HG02870 (cell line): ENCODE data around the gene CELA3B.
"Not testable (repeated sequence)": the region's sequence is repeated elsewhere in the genome, so short reads cannot be mapped to it uniquely, and the experiment has no call there.

ENCODE experiments used
- ATAC-seq: cut with Tn5 transposase; IDR thresholded peaks from one replicate; pipeline ENCODE4 v1.9.1; 2021; ENCODE audit warnings: mild to moderate bottlenecking, moderate library complexity; ENCODE audit not compliant: unreplicated experiment

Gene CELA3B, protein sequence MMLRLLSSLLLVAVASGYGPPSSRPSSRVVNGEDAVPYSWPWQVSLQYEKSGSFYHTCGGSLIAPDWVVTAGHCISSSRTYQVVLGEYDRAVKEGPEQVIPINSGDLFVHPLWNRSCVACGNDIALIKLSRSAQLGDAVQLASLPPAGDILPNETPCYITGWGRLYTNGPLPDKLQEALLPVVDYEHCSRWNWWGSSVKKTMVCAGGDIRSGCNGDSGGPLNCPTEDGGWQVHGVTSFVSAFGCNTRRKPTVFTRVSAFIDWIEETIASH

DNA sequence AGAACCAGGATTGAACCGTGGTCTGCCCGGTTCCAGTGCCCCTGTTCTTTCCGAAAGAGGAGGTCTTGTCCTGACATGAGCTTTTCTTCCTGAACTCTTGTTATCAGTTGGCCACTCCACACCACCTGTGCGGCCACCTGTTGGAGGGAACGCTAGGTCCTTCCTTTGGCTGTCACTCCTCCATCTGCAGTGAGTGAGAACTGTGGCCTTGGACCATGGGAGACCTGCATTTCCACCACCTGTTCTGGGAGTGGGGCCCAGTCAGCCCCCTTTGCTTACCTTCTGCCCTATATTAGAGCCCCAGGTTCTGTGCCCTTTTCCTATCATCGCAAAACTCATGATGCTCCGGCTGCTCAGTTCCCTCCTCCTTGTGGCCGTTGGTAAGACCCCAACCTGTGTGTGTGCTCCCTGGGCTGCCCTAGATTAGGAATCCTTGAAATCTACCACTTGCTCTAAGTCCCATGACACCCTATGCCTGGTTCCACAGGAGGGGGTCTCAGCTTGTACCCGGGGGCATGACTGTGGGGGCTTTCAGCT is at the start of gene CELA3B:
CELA3B (plus strand) TSS at position 320 of the 537 bp plus-strand sequence; CDS start at position 338, 18 bp downstream.
- not testable (repeated sequence) for ATAC-seq

GRCh38 chr1:21927533-21928237 is 49.1 kb upstream of the CELA3B start:
- no peak for ATAC-seq

DNA sequence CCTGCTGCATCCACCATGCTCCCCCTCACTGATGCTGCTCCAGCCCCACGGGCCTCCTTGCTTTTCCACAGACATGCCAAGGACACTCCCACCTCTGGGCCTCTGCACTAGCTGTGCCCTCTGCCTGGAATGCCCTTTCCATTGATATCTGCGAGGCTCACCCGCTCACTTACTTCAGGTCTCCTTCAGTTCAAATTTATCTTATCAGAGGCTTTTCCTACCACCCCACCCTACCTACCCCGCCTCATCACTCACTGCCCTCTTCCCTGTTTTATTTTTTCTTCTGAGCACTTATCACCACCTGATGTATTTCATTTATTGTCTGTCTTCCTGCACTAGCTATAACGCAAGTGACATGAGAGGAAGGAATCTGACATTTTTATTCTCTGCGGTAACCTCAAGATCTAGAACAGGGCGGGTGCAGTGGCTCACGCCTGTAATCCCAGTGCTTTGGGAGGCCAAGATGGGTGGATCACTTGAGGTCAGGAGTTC is 46.7 kb upstream of the CELA3B start:
- no peak for ATAC-seq

DNA sequence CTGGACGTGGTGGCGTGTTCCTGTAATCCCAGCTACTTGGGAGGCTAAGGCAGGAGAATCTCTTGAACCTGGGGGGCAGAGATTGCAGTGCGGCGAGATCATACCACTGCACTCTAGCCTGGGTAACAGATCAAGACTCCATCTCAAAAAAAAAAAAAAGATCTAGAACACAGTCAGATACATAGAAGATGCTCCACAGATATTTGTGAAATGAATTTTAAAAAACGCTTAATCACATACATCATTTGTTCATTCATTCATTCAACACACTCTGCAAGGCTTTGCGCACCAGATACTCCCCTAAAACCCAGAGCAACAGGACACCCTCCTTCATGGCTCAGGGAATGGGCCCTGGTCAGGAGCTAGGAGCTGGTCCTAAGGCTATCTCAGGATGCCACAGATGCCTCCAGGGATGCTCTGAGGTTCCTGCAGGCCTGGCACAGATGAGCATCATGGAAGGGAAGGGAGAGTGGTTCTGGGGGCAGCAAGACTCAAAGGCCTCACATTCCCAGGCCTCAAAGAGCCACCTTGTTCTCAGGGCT is 46.1 kb upstream of the CELA3B start:
- no peak for ATAC-seq

DNA sequence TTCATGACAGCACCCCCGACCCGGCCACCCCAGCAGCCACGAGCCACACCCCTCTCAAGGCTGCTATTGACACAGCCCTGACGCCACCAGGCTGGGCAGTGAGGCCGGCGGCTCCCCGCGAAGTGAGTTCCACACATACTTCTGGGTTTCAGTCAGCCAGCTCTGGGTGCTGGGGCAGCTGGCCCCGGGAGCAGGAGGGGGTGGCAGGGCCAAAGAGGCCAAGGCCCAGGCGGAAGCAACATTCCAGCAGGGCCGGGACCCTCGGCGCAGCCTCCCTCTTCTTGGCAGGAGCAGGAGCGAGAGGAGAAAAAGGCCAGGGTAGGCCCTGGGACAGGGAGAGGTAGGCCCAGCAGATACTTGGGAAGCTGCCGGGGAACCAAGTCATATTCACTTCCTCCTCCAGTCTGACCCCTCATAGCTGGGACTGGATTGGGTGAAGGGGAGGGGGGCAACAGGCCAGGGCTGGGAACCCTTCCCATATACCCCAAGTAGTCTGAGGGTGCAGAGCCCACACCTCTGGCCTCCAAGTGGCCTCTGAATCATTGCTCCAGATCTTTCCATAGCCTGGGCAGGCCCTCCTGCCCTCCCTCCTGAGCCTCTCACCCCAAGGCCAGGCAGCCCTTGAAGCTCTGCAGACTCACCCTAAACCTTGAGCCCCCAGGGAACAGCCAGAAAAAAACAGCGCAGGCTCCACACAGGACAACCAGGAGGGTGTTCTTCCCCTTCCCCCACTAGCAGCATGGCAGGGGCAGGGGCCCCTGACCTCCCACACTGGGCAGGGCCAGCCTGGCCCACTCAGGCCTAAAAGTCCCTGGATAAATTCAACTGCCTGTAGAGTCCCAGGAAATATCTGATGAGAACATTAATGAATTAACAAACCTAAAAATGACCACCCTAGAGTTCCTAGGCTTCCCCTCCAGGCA is 45.4 kb upstream of the CELA3B start:
- no peak for ATAC-seq

- no peak for ATAC-seq
These were observed 44.7 kb upstream of the CELA3B start for GRCh38 chr1:21932127-21932526.

DNA sequence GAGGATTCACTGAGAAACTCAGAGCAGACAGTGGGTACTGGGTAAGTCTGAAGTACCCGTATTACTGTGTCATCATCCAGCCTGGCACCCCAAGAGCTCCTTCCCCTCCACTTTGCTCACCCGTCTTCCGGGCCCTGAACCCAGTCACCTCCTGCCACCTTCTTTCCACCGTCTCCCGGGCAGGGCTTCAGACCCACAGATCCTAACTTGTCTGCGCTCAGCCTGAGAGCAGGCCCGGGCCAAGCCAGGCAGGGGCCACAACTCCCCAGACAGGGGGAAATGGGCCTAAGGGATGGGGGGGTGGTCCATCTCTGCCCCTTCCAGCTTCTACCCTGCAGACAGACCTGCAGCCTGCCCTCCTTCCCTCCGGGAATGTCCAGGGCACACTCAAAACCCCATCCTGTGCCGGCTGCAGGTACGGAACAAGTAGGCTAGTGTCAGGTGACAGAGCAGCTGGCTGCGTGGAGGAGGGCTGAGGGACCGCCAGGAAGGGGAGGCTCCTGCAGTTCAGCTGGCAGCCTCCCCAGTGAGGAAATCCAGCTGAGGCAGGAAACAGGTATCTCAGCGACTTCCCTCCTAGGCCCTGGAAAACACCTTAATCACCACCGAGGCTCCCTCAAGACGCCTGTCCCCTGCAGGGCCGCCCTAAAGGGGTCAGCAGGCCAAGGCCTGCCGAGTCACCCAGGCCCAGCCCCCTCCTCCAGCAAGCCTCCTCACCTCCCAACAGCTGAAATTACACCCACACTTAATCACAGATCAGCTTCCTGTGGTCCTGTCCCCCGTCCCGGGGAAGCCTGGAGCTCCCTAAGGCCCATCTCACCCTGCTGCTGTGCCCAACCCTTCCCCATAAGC is 43.2 kb upstream of the CELA3B start:
- no peak for ATAC-seq

DNA sequence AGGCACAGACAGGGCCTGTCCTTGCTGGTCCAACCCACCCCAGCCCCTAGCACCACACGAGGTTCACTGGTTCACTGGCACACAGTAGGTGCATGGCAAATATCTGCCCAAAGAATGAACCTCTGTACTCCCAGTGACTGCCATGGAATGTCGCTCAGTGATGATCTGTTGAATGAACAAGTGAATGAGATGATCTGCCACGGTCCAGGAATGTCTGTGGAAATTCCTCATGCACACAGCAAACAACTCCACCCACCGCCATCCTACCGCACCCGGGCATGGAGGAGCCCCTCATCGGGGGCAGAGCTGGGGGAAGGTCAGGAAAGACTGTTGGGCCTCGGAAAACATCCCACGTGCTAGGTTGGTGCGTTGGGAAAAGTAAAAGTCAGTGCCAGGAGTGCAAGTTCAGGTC is 41.4 kb upstream of the CELA3B start:
- no peak for ATAC-seq

DNA sequence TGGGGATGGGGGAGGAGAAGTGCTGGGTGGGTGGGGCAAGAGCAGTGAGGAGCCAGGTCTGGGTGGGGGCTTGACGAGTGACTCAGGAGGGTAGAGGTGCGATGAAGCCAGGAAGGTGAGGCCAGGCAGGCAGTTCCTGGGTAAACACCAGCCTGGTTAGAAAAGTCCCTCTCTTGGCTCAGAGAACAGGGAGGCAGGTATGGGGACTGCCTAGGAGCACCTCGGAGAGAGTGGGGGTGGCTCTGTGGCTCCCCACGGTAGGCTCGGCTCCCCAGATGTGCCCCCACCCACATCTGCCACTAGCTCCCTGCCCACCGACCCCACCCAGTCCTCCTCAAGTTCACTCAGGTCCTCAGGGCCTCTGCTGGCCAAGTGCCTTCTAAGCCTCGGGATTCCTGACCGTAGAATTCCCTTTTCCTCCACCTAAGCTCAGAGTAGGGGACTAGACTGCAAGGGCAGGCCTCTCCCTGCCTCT is 40.9 kb upstream of the CELA3B start:
- ATAC-seq, result no peak

DNA sequence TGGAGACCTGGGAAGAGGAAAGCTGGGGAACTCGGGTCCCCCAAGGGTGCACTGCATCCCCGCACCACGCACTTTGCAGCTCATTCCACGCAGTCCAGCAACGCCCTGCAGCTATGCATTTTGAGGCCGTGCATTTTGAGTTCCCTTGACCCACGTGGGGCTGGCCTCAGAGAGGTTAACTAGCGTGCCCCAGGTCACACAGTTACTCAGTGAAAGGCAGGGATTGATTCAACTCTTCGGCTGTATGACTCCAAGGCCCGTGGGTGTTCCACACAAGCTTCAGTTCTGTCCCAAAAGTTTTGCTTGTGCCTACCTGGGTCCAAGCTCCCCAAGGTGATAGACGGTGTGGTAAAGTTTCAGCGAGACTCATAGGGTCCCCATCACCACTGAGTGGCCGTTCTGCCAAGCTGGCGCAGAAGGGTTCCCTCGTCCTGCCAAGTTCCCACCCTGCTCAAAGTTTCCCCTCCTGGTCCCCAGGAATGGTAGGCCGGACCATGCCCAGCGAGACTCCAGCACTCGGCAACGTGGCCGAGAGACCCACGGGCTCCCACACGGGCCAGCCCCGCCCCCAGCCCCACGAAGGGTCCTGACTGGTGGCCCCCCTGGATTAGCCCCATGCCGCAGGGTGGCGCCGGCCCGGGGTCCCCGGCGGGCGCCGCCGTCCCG is 40.3 kb upstream of the CELA3B start:
- ATAC-seq, result no peak

DNA sequence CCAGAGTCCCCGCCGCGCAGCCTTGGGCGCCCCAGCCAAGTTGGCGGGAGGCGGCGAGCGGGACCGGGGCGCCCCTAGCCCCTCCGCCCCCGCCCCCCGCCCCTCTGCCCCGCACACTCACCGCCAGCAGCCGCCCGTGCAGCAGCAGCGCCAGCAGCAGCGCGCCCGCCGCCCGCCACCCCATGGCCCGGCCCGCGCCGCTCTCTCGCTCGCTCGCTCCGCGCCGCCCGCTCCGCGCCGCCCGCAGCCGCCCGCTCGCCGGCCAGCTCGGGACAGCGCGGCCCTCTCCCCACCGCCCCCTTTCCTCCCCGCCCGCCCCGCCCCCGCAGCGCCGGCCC is 39.8 kb upstream of the CELA3B start, which contains the start of gene HSPG2:
HSPG2 (minus strand) TSS at position 277 of the 338 bp plus-strand sequence; CDS start at position 184, 93 bp downstream.
- no peak for ATAC-seq

DNA sequence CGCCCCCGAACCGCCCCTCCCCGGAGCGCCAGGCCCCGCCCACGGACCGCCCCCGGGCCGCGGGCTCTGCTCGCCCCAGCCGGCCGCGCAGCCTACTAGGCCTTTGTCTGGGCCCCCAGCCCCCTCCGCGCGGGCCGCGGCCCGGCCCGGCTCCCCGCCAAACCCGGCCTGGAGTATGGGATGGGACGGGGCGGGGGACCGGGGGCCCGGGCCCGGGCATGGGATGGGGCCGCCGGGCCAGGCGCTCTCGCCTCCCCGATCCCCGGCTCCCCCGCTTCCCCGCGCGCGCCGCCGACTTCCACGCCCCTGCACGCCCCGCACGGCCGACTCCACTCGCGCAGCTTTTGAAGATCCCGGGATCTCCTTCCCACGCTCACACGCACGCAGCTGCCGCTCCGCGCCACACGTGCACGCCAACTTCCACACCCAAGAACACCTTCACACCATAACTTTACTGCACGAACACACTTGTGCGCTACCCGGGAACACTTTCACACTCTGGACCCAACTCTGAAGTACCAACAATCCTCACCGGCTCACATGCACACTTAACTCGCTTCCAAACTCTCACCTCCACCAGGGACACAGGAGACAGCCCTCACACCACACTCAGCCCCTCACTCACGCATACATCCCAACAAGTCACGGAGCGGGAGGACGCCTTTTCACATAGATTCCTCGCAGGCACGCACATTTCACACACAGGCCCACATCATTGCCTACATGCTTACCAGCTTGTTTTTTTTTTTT is 39.3 kb upstream of the CELA3B start:
- no peak for ATAC-seq

GRCh38 chr1:21938732-21939538 is 37.9 kb upstream of the CELA3B start:
- no peak for ATAC-seq

- ATAC-seq, result no peak
These were observed 37.0 kb upstream of the CELA3B start for GRCh38 chr1:21939650-21940374.

DNA sequence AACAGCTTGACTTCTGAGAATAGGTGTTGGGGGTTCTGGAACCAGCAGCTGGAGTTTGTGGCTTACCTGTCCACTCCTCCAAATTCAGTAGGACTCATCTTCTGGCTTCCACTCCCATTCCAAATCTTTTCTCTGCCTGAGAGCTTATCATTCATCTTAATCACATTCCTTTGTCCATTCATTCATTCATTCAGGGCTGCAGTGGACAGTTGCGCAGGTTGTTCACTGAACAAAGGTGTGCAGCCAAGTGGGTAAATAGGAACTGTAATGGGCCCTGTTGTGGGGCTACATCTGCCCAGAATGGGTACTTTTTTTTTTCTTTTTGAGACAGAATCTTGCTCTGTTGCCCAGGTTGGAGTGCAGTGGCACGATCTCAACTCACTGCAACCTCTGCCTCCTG is 36.3 kb upstream of the CELA3B start:
- ATAC-seq, result no peak

DNA sequence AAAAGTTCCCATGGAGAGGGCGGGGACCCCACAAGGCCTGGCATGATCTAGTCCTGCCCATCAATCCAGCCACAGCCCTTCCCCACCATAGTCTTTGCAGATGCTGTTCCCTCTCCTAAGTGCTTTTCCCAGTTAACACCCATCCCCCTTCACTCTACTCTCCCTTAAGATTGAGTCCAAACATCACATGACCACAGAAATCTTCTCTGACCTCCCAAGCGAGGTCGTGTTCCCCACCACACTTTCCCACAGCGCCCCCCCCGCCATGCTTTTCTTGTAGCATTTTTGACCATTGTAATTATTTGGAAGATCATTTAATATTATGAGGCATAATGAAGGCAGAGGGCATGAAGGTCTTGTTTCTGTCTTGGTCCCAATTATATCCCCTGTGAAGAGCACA is 35.5 kb upstream of the CELA3B start:
- ATAC-seq, result no peak

- ATAC-seq, result no peak
These were observed 34.4 kb upstream of the CELA3B start for GRCh38 chr1:21942464-21942863.
